Activated B cell treated with CpG ODN at 0.5 μM for 24 hours (primary cell): ENCODE data around the gene MRPL41. TPM values are rescaled to one million over a fixed set of nuclear protein-coding genes. Genes with fewer than 3 reads are reported as not detected.
"Not testable (repeated sequence)": the region's sequence is repeated elsewhere in the genome, so short reads cannot be mapped to it uniquely, and the experiment has no call there.

Experiments
- ATAC-seq: fragments of 200-7000 bp; cut with Tn5 transposase; one replicate; pipeline ENCODE4 v1.10.0; 2021; ENCODE audit warnings: low read depth, mild to moderate bottlenecking, moderate library complexity
- CTCF ChIA-PET: fragments of 350-600 bp; sonication (Branson Sonifier 250); formaldehyde crosslinking; loops from one replicate; lab custom pipeline; 2021; ENCODE audit warnings: antibody characterized with exemption; lab: Charles Lee
- POLR2A ChIA-PET: fragments of 350-600 bp; sonication (Branson Sonifier 250); formaldehyde crosslinking; loops from one replicate; lab custom pipeline; 2021; ENCODE audit warnings: antibody characterized with exemption; lab: Charles Lee
- DNase-seq: peaks from one replicate; pipeline ENCODE4 v3.0.0; 2022
- H3K27ac Mint-ChIP-seq: one replicate; pipeline ENCODE4 v1.8.0; 2020; ENCODE audit warnings: mixed read lengths
- H3K27me3 Mint-ChIP-seq: one replicate; pipeline ENCODE4 v1.8.0; 2021; ENCODE audit warnings: mixed read lengths
- H3K36me3 Mint-ChIP-seq: one replicate; pipeline ENCODE4 v1.8.0; 2021; ENCODE audit warnings: low read depth, mixed read lengths
- H3K4me1 Mint-ChIP-seq: one replicate; pipeline ENCODE4 v1.8.0; 2021; ENCODE audit warnings: mixed read lengths
- H3K4me3 Mint-ChIP-seq: one replicate; pipeline ENCODE4 v1.8.0; 2020; ENCODE audit warnings: mild to moderate bottlenecking, mixed read lengths
- H3K9me3 Mint-ChIP-seq: one replicate; pipeline ENCODE4 v1.8.0; 2020; ENCODE audit warnings: mixed read lengths
- CTCF ChIP-seq: fragments of 200-600 bp; IDR thresholded peaks from one replicate; pipeline ENCODE4 v1.8.0; 2022; ENCODE audit warnings: antibody characterized with exemption, mild to moderate bottlenecking
- intact Hi-C: fragments of 100-400 bp; cut with micrococcal nuclease; formaldehyde crosslinking; loops from one replicate; pipeline ENCODE4 v1.15.1; 2024
- total RNA-seq: library from RNA; stranded (reverse); gene quantifications from 2 replicates; pipeline ENCODE4 v1.2.3, GENCODE V29; 2022

The MRPL41 gene
- total RNA-seq, 1 donor from 2014 or later, result 26.0 TPM

GRCh38 chr9:137535120-137535428, 16.6 kb upstream of the MRPL41 start:
- Mint-ChIP-seq H3K9me3 (peaks cover 5% of the 10 kb centered on the region), H3K4me1 (peaks cover 37% of the 10 kb centered on the region), H3K27ac (peak overlapping the region; percentile 32), H3K27me3 (no peaks in the 10 kb centered on the region), H3K4me3 (no peak overlapping the region), H3K36me3 (peaks cover 6% of the 10 kb centered on the region)
- CTCF ChIA-PET, result interaction anchor here (0.6 to 1.1 kb wide), 3 partner anchors 17 to 76 kb away, joined by 3 to 5 read pairs (median 4); partner anchors contain the start of genes MRPL41 and NSMF
- TF ChIP-seq CTCF, result no peak
- no peak for DNase-seq
- intact Hi-C loops, result loop anchor here (2.0 kb wide), 1 partner anchor 16 kb away; the partner anchor contains the start of genes MRPL41 and PNPLA7
- POLR2A ChIA-PET, result interaction anchor here (0.6 to 2.2 kb wide), 3 partner anchors 16 to 312 kb away, joined by 3 to 12 read pairs (median 6); partner anchors contain the start of genes MRPL41 and PNPLA7
- ATAC-seq, result no peak

GRCh38 chr9:137536594-137537131, 15.0 kb upstream of the MRPL41 start:
- H3K9me3 Mint-ChIP-seq, intact Hi-C loops, DNase-seq, H3K27me3 Mint-ChIP-seq: not testable (repeated sequence)
- ChIA-PET POLR2A (interaction anchor here (1.8 to 2.2 kb wide), 2 partner anchors 14 kb away, joined by 11 to 12 read pairs; partner anchors contain the start of genes MRPL41 and PNPLA7), CTCF (interaction anchor here (0.7 to 1.1 kb wide), 2 partner anchors 42 to 45 kb away, joined by 3 read pairs; partner anchors contain the start of gene DPH7)
- H3K4me3 Mint-ChIP-seq, result peak overlapping the region; percentile 53
- H3K36me3 Mint-ChIP-seq, result peaks cover 11% of the 10 kb centered on the region
- peaks cover 28% of the 10 kb centered on the region for H3K4me1 Mint-ChIP-seq
- H3K27ac Mint-ChIP-seq, result peak overlapping the region; percentile 76
- ATAC-seq, result peak; percentile 47

- Mint-ChIP-seq H3K27me3 (no peaks in the 10 kb centered on the region), H3K27ac (no peak overlapping the region), H3K4me1 (peaks cover 28% of the 10 kb centered on the region), H3K4me3 (no peak overlapping the region), H3K36me3 (peaks cover 13% of the 10 kb centered on the region), H3K9me3 (peaks cover 5% of the 10 kb centered on the region)
- ATAC-seq, result no peak
- POLR2A ChIA-PET, result interaction anchor here (1.8 kb wide), 1 partner anchor 12 kb away, joined by 11 read pairs; the partner anchor contains the start of gene PNPLA7
- DNase-seq, result no peak
- TF ChIP-seq CTCF, result no peak
- intact Hi-C loops, result no loop called here
- CTCF ChIA-PET, result no interaction called here
Observed at GRCh38 chr9:137538058-137538457, 13.6 kb upstream of the MRPL41 start.

GRCh38 chr9:137540536-137540935, 11.1 kb upstream of the MRPL41 start:
- peaks cover 18% of the 10 kb centered on the region for H3K4me1 Mint-ChIP-seq
- TF ChIP-seq CTCF, result no peak
- CTCF ChIA-PET, result no interaction called here
- ATAC-seq (no peak), DNase-seq (no peak)
- no peak overlapping the region for H3K27ac Mint-ChIP-seq
- peaks cover 5% of the 10 kb centered on the region for H3K9me3 Mint-ChIP-seq
- H3K36me3 Mint-ChIP-seq, result peaks cover 17% of the 10 kb centered on the region
- no peak overlapping the region for H3K4me3 Mint-ChIP-seq
- H3K27me3 Mint-ChIP-seq, result no peaks in the 10 kb centered on the region
- POLR2A ChIA-PET, result no interaction called here
- intact Hi-C loops, result no loop called here

GRCh38 chr9:137542486-137542885, 9.2 kb upstream of the MRPL41 start:
- Mint-ChIP-seq H3K9me3 (no peaks in the 10 kb centered on the region), H3K27me3 (no peaks in the 10 kb centered on the region), H3K27ac (no peak overlapping the region), H3K4me3 (no peak overlapping the region), H3K36me3 (peaks cover 14% of the 10 kb centered on the region), H3K4me1 (peaks cover 18% of the 10 kb centered on the region)
- ChIA-PET CTCF (no interaction called here), POLR2A (no interaction called here)
- no peak for TF ChIP-seq CTCF
- intact Hi-C loops, result no loop called here
- DNase-seq (no peak), ATAC-seq (no peak)
